HG03342 (cell line): ENCODE results near the gene CRYL1.

ENCODE experiments used
- ATAC-seq: cut with Tn5 transposase; IDR thresholded peaks from one replicate; pipeline ENCODE4 v1.9.1; 2021; ENCODE audit warnings: mild to moderate bottlenecking, moderate library complexity; ENCODE audit not compliant: unreplicated experiment

Gene CRYL1

DNA sequence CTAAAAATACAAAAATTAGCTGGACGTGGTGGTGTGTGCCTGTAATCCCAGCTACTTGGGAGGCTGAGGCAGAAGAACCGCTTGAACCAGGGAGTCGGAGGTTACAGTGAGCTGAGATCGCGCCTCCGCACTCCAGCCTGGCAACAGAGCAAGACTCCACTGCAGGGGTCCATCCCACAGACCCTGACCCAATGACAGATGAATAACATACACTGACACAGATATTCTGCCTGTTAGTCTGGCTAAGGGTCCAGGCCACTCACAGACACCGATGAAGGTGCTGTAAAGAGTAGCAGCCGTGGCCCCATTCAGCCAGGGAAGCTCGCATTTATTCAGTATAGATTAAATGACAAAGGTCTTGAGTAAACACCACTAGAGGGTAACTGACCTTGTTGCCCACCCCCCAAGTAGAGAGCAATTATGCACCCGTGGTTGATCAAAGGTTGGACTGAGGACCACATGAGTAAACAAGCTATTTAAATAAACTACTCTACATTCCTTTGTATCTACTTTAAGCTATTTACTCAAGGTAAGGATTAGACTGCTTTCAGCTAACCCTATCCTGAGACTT is 8.5 kb upstream of the CRYL1 start:
- ATAC-seq = no peak

DNA sequence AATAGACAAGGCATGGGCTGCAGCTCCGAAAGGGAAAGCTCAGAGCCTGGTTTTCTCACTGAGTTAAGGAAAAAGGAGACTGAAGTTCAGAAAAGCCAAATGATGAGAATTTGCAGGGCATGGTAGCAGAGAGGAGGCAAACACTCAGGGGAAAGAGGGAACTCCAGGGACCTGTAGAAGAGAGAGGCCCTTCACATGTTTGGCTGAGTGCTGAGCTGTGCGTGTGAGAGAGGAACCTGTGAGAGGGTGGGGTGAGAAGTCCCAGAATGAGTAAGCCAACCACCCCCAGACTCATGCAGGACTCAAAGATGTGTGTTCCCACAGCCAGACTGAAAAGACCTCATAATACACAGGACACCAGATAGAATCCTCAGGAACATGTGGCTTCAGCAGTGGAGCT is 2.8 kb upstream of the CRYL1 start:
- ATAC-seq = peak; percentile 54

DNA sequence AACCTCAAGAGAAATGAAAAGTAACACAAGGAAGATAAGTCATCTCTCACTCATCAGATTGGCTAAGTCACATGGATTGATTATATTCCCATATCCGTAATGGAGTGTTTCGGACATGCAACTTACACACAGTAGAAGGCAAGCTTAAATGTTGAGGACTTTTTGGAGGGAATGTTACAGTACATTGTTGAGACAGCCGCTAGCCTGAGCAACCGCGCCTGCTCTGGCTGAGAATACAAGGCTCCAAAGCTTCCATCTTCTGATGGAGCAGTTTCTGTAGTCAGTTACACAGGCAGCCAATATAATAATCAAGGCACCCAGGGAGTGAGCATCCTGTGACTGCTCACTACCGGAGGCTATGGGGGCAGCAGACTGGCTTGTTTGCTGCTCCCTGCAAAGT is 1.0 kb upstream of the CRYL1 start:
- no peak for ATAC-seq

DNA sequence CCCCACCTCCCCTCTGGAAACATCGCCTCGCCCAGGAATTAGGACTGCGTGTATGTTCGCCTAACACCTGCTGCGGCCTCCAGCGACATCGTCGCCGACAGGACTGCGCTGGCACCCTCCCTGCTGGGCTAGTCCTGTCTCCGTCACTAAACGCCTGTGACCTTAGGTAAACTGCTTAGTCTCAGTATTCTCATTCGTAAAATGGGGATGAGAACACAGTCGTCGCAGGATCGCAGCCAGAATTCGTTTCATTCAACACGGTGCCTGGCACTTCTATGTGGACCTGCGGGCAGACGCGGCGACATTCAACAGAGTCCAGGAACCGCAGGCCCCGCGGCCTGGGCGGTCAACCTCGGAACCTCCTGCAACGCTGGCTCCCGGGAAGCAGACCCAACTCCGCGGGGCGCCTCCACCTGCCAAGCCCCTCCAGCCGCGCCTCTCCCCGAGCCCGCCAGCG is 485 bp downstream of the CRYL1 start:
- peak; percentile 1 for ATAC-seq

DNA sequence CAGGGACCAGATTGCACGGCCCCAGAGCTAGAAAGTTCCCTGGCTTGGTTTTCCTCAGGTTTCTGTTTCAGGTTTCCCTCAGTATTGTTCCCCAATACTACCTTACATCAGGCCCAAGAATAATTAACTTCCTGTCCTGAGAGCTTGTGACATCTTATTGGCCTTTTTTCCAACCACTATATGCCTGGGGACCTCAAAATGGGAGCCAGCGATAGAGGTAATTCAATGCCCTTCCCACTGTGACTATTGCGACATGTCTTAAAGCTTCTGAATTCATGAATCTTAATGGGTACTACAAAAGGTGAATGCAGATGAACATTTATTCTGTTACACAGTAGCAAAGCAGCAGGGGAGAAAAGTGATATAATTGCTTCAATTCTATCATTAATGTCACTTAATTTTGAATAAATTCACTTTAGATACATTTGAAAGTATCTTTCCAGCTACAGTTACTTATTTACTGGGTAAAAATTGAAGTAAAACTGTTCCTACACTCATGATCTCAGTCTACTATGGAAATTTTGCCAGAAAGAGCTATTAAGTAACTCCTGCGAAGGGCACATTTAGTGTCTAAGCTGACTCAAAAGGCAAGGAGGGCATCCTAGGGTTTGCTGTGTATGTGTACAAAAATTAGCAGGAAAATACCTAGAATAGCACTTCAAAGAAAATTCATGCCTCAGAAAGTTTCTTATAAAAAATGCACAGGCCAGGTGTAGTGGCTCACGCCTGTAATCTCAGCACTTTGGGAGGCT is 4.1 kb downstream of the CRYL1 start:
- no peak for ATAC-seq

DNA sequence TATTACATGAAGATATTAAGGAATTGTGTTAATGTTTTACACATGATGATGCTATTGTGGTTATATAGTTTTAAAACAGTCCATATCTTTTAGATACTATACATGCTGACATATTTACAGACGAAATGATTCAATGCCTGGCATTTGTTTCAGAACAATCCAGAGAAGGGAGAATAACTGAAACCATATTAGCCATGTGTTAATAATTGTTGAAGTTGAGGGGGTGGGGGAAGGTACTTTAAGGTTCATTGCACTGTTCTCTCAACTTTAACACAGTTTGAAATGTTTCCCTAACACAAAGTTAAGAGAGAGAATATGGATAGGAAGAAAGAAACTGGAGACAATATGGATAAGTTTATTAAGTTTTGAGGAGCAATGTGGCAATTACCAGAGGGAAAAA is 5.8 kb downstream of the CRYL1 start:
- no peak for ATAC-seq

DNA sequence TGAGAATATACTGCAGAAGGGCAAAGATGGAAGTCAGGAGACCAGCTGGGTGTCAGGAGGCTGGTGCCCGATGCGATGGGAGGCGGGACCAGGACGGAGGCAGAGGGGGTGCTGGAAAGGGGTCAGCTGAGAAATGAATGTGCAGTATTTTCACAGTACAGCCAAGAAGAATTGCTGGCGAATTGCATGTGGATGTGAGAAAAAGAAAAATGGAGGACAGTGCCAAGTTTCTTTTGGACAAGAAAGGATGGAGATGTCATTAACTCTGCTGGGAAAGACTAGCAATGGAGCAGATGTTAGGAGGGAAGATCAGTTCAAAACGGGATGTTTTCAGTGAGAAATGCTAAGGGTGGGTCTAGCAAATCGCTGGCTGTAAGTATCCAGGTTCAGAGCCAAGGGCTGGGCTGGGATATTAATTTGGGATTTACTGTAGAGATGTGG is 7.0 kb downstream of the CRYL1 start:
- no peak for ATAC-seq

DNA sequence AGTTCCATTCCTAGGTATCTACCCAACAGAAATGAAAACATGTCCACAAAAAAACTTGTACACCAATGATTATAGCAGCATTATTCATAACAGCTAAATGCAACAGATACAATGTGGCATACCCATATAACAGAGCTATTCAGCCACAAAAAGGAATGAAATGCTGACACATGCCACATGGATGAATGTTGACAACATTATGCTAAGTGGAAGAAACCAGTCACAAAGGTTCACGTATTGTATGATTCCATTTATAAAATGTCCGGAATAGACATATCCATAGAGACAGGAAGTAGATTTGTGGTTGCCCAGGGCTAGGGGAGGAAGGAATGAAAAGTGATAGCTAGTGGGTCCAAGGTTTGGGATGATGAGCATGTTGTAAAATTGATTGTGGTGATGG is 10.8 kb downstream of the CRYL1 start:
- ATAC-seq = no peak

DNA sequence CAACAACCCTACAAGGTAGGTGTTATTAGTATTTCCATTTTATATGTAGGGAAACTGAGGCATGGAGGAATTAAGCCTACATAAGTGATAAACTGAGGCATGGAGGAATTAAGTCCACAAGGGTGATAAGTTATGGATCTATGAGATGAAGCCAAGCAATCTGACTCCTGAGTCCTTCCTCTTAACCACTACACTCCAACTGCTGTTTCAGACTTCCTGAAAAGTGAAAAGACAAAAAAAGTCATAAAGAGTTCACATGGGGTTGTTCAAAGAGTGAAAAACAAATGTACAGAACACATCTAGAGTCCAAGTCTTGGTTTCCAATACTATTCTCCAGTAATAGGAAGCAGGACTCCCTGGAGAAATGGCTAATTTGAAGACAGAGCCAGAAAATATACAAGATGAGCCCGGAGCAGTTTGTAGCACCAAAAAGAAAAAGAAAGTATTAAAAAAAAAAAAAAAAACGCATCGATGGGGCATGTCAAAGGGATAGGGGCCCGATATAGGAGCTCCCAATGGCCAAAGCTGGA is 12.1 kb downstream of the CRYL1 start:
- ATAC-seq = no peak

DNA sequence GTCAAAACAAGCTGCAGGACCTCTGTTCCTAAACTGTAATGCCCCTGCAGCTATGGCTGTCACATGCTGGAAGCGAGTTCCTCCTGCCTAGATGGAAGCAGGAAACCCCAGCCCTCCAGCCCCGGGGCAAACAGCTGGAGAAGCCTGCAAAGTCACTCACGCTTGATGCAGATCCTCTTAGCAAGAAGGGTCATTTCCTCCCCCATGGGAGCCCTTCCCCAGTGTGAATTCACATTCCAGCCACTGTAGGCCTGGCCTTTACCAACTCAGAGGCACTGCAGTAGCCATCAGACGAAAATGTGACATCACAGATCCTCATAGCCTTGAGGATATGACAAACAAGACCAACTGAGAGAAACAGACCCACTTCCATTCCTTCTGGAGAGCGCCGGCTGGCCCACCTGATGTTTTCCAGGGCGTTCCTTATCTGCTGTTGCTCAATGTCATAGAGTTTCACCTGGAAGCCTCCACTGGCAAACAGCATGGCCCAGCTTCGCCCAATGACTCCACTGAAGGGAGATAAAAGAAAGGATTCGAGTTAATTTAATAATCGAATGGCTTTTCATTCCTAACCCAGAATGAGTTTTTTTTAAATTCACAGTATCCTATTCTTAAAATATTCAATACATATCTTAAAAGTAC is 13.5 kb downstream of the CRYL1 start:
- no peak for ATAC-seq

DNA sequence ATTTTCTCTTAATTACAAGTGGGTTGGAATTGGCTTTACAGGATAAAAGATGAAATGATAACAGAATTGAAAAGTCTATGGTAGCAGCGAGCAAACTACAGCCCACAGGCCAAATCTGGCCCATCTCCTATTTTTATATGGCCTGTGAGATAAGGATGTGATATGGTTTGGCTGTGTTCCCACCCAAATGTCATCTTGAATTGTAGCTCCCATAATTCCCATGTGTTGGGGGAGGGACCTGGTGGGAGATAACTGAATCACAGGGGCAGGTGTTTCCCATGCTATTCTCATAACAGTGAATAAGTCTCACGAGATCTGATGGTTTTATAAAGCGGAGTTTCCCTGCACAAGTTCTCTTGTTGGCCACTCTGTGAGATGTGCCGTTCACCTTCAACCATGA is 19.0 kb downstream of the CRYL1 start:
- ATAC-seq = no peak

DNA sequence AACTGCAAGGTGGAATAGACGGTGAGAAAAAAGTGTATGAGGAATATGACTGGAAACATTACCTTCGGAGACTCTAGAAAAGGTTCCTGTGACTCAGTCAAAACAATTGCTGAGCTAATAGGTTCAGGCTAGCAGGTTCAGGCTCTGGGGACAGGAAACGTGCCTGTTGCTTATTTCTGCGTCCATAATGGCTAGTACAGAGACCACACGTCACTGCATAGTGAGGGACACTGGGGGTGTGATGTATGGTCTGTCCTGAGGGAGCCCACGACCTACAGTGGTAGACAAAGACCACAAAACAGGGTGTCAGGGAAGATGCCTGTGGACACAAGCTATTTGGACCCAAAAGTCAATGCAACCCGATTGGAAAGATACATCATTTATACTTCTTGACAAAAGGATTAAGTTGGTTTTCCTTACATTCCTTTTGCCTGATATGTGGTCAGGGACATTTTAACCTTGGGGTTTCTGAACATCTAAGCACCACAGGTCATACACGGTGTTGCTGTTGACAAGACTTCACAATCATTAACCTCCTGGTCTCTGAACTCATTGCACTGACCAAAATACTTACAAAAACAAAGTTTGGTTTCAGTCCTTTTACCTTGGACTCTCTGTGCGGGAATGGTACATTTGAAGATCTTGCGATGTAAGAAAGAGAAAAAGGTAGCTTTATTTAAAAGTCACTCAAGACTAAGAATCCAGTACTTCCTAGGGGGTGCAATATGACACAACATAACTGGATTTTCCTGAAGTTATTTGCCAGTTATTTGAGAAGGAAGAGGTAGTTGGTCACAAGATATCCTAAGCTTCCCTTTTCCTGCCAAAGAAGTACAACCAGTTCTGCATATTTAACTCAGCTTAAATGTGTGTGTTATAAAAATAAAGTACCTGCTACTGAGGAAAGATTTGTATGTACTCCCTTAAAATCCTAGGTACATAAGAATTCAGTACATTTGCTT is 20.0 kb downstream of the CRYL1 start:
- no peak for ATAC-seq

DNA sequence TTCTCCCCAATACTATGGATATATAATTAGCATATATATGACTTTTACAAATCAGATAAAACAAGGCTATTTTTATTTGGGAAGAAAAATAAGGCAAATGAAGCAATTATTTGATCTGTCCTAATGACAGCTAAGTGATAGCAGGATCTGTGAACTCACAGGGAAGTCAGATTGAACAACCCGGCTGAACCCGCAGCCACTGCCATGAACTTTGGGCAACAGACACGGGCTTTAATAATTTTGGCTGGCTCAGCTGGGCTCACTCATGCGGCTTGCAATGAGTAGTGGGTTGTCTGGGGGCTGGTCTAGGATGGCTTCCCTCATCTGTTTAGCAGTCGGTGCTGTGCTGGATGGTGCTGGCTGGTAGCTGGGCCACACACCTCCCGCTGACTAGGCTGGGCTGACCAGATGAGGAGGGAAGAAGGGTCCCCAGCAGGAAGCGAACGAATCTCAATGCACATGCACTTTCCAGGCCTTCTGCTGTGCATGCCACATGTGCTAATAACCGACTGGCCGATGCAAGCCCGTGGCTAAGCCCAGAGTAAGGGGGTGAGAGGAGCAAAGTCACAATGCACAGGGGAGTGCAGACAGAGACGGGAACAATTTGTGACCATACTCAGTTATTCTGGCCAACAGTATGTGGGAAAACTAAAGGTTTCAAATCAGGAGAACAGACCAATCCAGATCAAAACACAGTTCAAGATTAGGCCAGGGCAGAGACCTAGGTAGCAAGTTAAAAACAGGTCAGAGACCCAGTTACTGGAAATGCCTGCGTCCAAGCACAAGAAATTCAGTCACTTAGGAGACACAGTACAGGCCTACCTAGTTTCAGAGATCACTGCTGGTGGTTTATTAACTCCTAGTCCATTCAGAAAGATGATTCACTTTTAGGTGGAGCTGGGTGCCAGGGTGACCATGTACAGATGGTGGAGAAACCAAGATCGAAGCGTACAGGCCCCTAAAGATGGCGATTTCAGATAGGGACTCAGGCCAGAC is 22.3 kb downstream of the CRYL1 start:
- ATAC-seq = no peak

DNA sequence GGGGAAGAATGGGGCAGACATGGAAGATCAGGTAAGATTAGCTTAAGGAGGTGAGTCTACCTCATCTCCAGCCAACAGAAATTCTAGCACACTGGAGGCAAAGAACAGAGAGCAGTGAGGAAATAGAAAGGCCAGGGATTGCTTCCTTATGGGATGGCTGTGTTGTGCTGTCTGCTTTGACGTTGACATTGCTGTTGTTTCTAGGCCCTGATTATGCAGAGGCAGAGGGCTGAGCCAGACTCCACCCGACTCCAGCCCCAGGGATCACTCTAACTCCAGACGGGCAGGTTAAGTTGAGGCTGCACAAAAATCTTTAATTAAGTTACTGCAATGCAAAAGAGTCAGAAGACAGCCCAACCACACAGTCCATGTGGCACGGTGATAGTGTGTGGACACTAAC is 24.1 kb downstream of the CRYL1 start:
- no peak for ATAC-seq

DNA sequence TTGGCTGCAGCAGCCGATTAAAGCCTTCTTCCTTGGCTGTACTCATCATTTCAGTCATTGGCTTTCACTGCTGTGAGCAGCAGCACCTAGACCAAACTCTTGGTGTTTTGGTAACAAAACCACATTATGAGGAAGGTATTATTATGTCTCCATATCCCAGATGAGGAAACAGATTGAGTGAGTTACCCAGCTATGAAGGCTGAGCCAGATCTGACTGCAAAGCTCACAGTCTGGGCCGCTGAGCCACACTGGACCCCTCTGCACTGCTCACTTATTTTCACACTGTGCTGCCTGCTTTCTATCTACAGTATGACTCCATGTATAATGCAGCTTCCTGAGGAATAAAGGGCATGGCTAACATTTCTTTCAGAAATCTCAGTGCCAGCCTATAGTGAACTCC is 24.5 kb downstream of the CRYL1 start:
- ATAC-seq = no peak

DNA sequence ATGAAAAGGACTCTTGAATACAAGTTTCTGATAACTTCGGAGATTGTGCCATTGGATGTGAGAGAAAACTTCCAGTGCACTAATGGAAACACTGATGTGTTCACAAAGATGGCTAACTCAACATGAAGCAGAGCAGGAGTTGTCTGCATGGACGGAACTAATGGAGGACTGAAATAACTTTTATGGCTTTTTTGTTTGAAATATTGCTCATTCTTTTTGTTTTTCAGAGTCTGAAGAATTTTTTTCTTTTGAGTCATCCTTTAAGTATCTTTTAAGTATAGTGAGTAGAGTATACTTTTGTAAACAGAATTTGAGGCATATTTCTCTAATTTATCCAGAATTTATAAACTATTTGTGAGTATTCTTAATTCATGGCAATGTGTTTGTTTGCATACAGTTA is 25.7 kb downstream of the CRYL1 start:
- no peak for ATAC-seq

DNA sequence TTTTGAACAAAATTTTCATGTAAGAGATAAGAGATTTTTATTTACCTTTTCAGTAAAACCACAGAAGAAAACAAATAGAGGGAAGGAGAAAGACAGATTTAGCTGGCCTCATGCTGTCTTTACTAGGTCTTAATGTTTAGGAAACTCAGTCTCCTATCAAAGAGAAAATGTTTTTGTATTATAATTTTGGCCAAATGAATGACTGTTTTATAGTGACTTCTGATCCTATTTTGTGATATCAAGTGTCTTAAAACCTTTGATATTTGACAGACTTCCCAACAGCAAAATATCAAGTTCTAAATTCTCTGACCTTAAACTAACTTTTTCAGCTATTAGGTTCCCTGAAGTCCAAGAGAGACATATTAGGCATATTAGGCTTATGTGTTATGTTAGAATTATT is 27.0 kb downstream of the CRYL1 start:
- ATAC-seq = no peak

DNA sequence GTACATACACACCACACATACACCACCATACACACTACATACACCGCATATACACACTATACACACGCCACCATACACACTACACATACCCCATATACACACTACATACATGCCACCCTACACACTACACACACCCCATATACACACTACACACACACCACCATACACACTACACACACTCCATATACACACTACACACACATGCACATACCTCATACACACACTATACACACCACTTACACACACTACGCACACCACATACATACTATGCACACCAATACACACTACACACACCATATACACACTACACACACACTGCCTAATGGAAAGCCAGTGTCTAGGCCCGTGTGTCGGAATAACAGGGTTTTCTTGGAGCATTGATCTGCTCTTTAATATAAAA is 27.5 kb downstream of the CRYL1 start:
- no peak for ATAC-seq

DNA sequence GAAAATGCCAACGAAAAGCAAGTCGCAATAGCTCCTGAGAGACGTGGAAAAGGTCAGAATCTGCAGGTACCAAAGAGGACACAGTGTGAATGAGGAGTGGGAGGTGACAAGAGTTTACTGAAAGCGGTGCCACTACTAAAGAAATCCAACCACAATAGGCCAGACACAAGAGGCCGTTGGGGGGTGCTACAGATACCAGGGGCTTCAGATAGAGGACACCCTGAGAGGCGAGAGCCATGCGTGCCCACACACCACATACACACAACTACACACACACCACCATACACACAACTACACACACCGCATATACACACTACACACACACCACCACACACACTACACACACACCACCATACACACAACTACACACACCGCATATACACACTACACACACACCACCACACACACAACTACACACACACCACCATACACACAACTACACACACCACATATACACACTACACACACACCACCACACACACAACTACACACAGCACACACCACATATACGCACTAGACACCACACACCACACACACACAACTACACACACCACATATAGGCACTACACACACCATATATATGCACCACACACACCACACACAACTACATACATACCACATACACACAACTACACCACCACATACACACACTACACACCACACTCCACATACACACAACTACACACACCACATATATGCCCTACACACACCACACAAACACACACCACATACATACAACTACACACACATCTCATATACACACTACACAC is 28.5 kb downstream of the CRYL1 start:
- no peak for ATAC-seq
